Hepatocyte (in vitro differentiated cells): ENCODE measurements around the gene KCND3.

Experiments
- CTCF ChIP-seq: fragments of 200-600 bp; sonication (generic); IDR thresholded peaks from 2 replicates; pipeline ENCODE4 v1.5.1; 2016; ENCODE audit warnings: antibody characterized with exemption, mild to moderate bottlenecking; ENCODE audit not compliant: poor library complexity
- EZH2 ChIP-seq: fragments of 200-600 bp; sonication (generic); IDR thresholded peaks from 2 replicates; pipeline ENCODE4 v1.6.1; 2016; ENCODE audit warnings: antibody characterized with exemption, mild to moderate bottlenecking, borderline replicate concordance
- EZH2phosphoT487 ChIP-seq: fragments of 200-600 bp; sonication (generic); IDR thresholded peaks from one replicate; pipeline ENCODE4 v1.6.1; 2018; ENCODE audit warnings: antibody characterized with exemption, mild to moderate bottlenecking, low read depth, moderate library complexity; ENCODE audit not compliant: unreplicated experiment, severe bottlenecking

- no peak for TF ChIP-seq CTCF
- no peak for TF ChIP-seq EZH2
- no peak for TF ChIP-seq EZH2phosphoT487
These were observed 134.2 kb downstream of the KCND3 start for GRCh38 chr1:111855260-111855659.
